Lower lobe of right lung (tissue), 2 donors: ENCODE measurements around the gene GNPTG. TPM values are rescaled to one million over a fixed set of nuclear protein-coding genes. Genes with fewer than 3 reads are reported as not detected.
A peak's percentile ranks its signal among the peaks of the same experiment; 100 is the strongest.

Experiments used
- ATAC-seq, 2 donors: fragments of 200-7000 bp; cut with Tn5 transposase; one replicate each; pipeline ENCODE4 v1.9.1; 2020 to 2022; ENCODE audit warnings: mild to moderate bottlenecking in 2 of 2, moderate library complexity in 2 of 2
- DNase-seq: peaks from one replicate; pipeline ENCODE4 v3.0.0-alpha.2; 2020
- H3K27ac ChIP-seq: fragments of 200-600 bp; one replicate; pipeline ENCODE4 v1.8.0; 2022
- H3K27me3 ChIP-seq: fragments of 200-600 bp; one replicate; pipeline ENCODE4 v1.8.0; 2022; ENCODE audit warnings: low read depth
- H3K36me3 ChIP-seq: fragments of 200-600 bp; one replicate; pipeline ENCODE4 v1.8.0; 2022; ENCODE audit warnings: mild to moderate bottlenecking
- H3K4me1 ChIP-seq: fragments of 200-600 bp; one replicate; pipeline ENCODE4 v1.8.0; 2022
- H3K4me3 ChIP-seq: fragments of 200-600 bp; one replicate; pipeline ENCODE4 v1.8.0; 2022; ENCODE audit warnings: mild to moderate bottlenecking
- H3K9me3 ChIP-seq: fragments of 200-600 bp; one replicate; pipeline ENCODE4 v1.8.0; 2022
- CTCF ChIP-seq: fragments of 200-600 bp; IDR thresholded peaks from one replicate; pipeline ENCODE4 v1.8.0; 2022; ENCODE audit warnings: antibody characterized with exemption, mild to moderate bottlenecking
- intact Hi-C: fragments of 100-400 bp; cut with DNase I; formaldehyde crosslinking; loops from one replicate; pipeline ENCODE4 v1.11.0; 2022
- total RNA-seq: library from RNA; stranded (reverse); fragmentation: NEBNext Ultra II Directional; extraction: Animal tissue kit (Norgen Biotek cat#: 25700); gene quantifications from one replicate; pipeline ENCODE4 v1.2.1, GENCODE V29; 2021
- donor health status: DM: no; HTN: yes; CAD: no; lungs with severe emphysema.

The GNPTG gene
- total RNA-seq, 1 donor from 2014 or later: 89.5 TPM

GRCh38 chr16:1320097-1320496, 31.6 kb upstream of the GNPTG start:
- Histone ChIP-seq H3K36me3 (peaks cover 98% of the 10 kb centered on the region), H3K27ac (no peak overlapping the region)
- intact Hi-C loops: no loop called here

GRCh38 chr16:1320658-1321240, 31.0 kb upstream of the GNPTG start:
- Histone ChIP-seq H3K4me3 (no peak overlapping the region), H3K27ac (no peak overlapping the region), H3K4me1 (no peaks in the 10 kb centered on the region), H3K9me3 (no peaks in the 10 kb centered on the region), H3K36me3 (peaks cover 98% of the 10 kb centered on the region), H3K27me3 (no peaks in the 10 kb centered on the region)
- intact Hi-C loops: no loop called here
- TF ChIP-seq CTCF: no peak
- DNase-seq (no peak), ATAC-seq (no peak)

More at GRCh38 chr16:1320097-1320496, 31.6 kb upstream of the GNPTG start:
- no peak overlapping the region for H3K4me3 ChIP-seq
- no peak for TF ChIP-seq CTCF
- DNase-seq (no peak), ATAC-seq (no peak)
- H3K27me3 ChIP-seq: no peaks in the 10 kb centered on the region
- no peaks in the 10 kb centered on the region for H3K4me1 ChIP-seq
- H3K9me3 ChIP-seq: no peaks in the 10 kb centered on the region

- Histone ChIP-seq H3K27ac (no peak overlapping the region), H3K4me3 (no peak overlapping the region), H3K9me3 (no peaks in the 10 kb centered on the region), H3K36me3 (peaks cover 87% of the 10 kb centered on the region), H3K4me1 (no peaks in the 10 kb centered on the region), H3K27me3 (no peaks in the 10 kb centered on the region)
- ATAC-seq: no peak
- TF ChIP-seq CTCF: no peak
- DNase-seq: no peak
- intact Hi-C loops: no loop called here
Measured at GRCh38 chr16:1322407-1322806, 29.3 kb upstream of the GNPTG start.

GRCh38 chr16:1323296-1324239, 28.2 kb upstream of the GNPTG start:
- no peak overlapping the region for H3K4me3 ChIP-seq
- no peaks in the 10 kb centered on the region for H3K9me3 ChIP-seq
- ATAC-seq (peak in 1 of 2 donors; percentile 7), DNase-seq (no peak)
- intact Hi-C loops: no loop called here
- H3K36me3 ChIP-seq: peaks cover 75% of the 10 kb centered on the region
- no peaks in the 10 kb centered on the region for H3K4me1 ChIP-seq
- H3K27ac ChIP-seq: no peak overlapping the region
- TF ChIP-seq CTCF: no peak
- H3K27me3 ChIP-seq: no peaks in the 10 kb centered on the region

- ATAC-seq (no peak), DNase-seq (no peak)
- Histone ChIP-seq H3K36me3 (peaks cover 67% of the 10 kb centered on the region), H3K4me1 (no peaks in the 10 kb centered on the region), H3K9me3 (no peaks in the 10 kb centered on the region), H3K4me3 (no peak overlapping the region), H3K27ac (no peak overlapping the region), H3K27me3 (no peaks in the 10 kb centered on the region)
- intact Hi-C loops: no loop called here
- TF ChIP-seq CTCF: no peak
Measured at GRCh38 chr16:1324286-1324826, 27.4 kb upstream of the GNPTG start.
